ENCODE measurements around the gene MPZL2.

Gene MPZL2

DNA sequence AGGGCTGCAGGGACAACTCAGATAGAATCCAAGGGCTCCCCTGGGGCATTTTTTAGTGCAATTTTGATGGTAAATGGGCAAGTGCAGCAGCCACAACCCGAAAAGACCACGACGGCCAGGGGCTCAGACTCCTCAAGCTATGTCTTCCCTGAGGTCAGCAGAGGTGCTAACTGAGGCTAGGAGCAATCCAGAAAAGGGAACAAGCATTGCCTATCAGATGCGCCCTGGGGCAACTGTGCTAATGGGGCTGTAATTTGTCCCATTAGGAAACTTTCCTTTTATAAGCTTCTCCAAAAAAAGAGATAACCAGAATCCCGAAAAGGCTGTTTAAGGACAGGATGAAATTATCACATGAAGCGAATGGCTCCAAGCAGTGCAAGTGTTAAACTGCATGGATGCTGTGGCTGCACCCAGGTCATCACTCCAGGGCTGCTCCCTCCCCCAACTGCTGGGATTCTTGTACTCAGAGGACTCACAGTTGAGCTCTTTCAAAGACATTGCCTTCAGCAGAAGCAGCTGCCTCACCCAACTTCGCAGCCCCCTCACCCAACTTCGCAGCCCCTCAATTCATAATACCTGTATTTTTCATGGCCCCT, 37.6 kb upstream of the MPZL2 start:
- no peak overlapping the region for H3K27ac Mint-ChIP-seq
- H3K4me1 Mint-ChIP-seq = no peaks in the 10 kb centered on the region
- H3K9me3 Mint-ChIP-seq = no peaks in the 10 kb centered on the region
- H3K36me3 Mint-ChIP-seq (ENCODE audit: low read depth) = no peaks in the 10 kb centered on the region
- TF ChIP-seq, protein P1, sequence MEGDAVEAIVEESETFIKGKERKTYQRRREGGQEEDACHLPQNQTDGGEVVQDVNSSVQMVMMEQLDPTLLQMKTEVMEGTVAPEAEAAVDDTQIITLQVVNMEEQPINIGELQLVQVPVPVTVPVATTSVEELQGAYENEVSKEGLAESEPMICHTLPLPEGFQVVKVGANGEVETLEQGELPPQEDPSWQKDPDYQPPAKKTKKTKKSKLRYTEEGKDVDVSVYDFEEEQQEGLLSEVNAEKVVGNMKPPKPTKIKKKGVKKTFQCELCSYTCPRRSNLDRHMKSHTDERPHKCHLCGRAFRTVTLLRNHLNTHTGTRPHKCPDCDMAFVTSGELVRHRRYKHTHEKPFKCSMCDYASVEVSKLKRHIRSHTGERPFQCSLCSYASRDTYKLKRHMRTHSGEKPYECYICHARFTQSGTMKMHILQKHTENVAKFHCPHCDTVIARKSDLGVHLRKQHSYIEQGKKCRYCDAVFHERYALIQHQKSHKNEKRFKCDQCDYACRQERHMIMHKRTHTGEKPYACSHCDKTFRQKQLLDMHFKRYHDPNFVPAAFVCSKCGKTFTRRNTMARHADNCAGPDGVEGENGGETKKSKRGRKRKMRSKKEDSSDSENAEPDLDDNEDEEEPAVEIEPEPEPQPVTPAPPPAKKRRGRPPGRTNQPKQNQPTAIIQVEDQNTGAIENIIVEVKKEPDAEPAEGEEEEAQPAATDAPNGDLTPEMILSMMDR (IDR thresholded peaks at IDR 0.05; ENCODE audit: unreplicated experiment in 3 of 3) = no peak
- peaks cover 56% of the 10 kb centered on the region for H3K27me3 Mint-ChIP-seq (ENCODE audit: low read depth)
- H3K4me3 Mint-ChIP-seq = no peak overlapping the region

DNA sequence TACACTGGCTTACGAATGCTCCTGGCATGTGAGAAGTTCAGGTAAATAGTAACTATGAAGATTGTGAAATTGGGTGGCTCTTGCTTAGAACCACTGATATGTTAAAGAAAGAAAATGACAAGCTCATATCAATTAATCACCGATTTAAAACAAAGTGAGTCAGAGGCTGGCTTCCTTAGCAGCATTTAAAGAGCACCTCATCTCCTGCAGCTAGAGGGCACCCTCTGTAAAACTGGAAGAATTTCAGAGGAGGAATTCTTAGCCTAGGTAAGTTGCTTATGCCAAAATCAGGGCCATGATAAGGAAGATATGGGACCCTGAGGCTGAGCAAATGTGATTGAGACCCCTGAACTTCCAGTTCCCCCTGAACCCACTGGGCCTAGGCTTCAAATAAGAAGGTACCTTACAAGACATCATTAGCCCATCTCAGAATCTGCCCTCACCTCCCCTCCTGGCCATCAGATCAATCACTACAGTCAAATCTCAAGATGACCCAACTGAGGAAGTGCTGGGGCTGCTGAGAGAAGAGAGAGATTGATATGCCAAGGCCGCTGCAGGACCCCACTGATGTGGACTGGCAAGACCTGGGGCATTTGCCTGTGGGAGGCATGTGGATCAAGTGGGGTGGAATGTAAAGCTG, 31.8 kb upstream of the MPZL2 start:
- Mint-ChIP-seq H3K4me3 (no peak overlapping the region), H3K36me3 (ENCODE audit: low read depth) (no peaks in the 10 kb centered on the region), H3K27ac (no peak overlapping the region), H3K27me3 (ENCODE audit: low read depth) (peaks cover 38% of the 10 kb centered on the region), H3K4me1 (no peaks in the 10 kb centered on the region), H3K9me3 (no peaks in the 10 kb centered on the region)
- TF ChIP-seq, protein P1 (IDR thresholded peaks at IDR 0.05; ENCODE audit: unreplicated experiment in 3 of 3) = peak; percentile 18 to 43 (median 37)

- H3K9me3 Mint-ChIP-seq = no peaks in the 10 kb centered on the region
- H3K27ac Mint-ChIP-seq = no peak overlapping the region
- H3K27me3 Mint-ChIP-seq (ENCODE audit: low read depth) = peaks cover 38% of the 10 kb centered on the region
- no peak overlapping the region for H3K4me3 Mint-ChIP-seq
- no peaks in the 10 kb centered on the region for H3K4me1 Mint-ChIP-seq
- H3K36me3 Mint-ChIP-seq (ENCODE audit: low read depth) = no peaks in the 10 kb centered on the region
- TF ChIP-seq, protein P1 (IDR thresholded peaks at IDR 0.05; ENCODE audit: unreplicated experiment in 3 of 3) = no peak
Measured at GRCh38 chr11:118295199-118295598, 31.1 kb upstream of the MPZL2 start.

GRCh38 chr11:118294053-118294452, 30.0 kb upstream of the MPZL2 start:
- Mint-ChIP-seq H3K27ac (no peak overlapping the region), H3K4me1 (peaks cover 5% of the 10 kb centered on the region), H3K27me3 (ENCODE audit: low read depth) (peaks cover 42% of the 10 kb centered on the region), H3K36me3 (ENCODE audit: low read depth) (no peaks in the 10 kb centered on the region), H3K4me3 (no peak overlapping the region), H3K9me3 (no peaks in the 10 kb centered on the region)
- TF ChIP-seq, protein P1 (IDR thresholded peaks at IDR 0.05; ENCODE audit: unreplicated experiment in 3 of 3) = no peak

- Mint-ChIP-seq H3K9me3 (no peaks in the 10 kb centered on the region), H3K27ac (no peak overlapping the region), H3K27me3 (ENCODE audit: low read depth) (peaks cover 42% of the 10 kb centered on the region), H3K36me3 (ENCODE audit: low read depth) (no peaks in the 10 kb centered on the region), H3K4me1 (peaks cover 6% of the 10 kb centered on the region), H3K4me3 (no peak overlapping the region)
- TF ChIP-seq, protein P1 (IDR thresholded peaks at IDR 0.05; ENCODE audit: unreplicated experiment in 3 of 3) = no peak
Measured at GRCh38 chr11:118291477-118292135, 27.5 kb upstream of the MPZL2 start.

Data from nephron (organoid).